Measurements from ENCODE around the gene PLXNC1. TPM values are rescaled to one million over a fixed set of nuclear protein-coding genes. Genes with fewer than 3 reads are reported as not detected.

PLXNC1 gene
- total and polyA plus RNA-seq, 8 donors = 7.3 to 55.9 (median 11.1) TPM

- ATAC-seq (peak; percentile 43), DNase-seq (no peak)
- Histone ChIP-seq H3K36me3 (no peaks in the 10 kb centered on the region), H3K9me3 (no peaks in the 10 kb centered on the region), H3K27me3 (no peaks in the 10 kb centered on the region), H3K4me1 (peaks cover 0 to 7% of the 10 kb centered on the region in 2 donors), H3K27ac (no peak overlapping the region), H3K4me3 (no peak overlapping the region)
- intact Hi-C loops (cut with DNase I) = loop anchor here in 1 of 2 donors (10.0 kb wide), 1 partner anchor 604 kb away; no protein-coding TSS in a partner anchor
- no peak for TF ChIP-seq CTCF (IDR thresholded peaks at IDR 0.05)
These were observed 39.2 kb upstream of the PLXNC1 start for GRCh38 chr12:94109160-94109559.

- Histone ChIP-seq H3K36me3 (no peaks in the 10 kb centered on the region), H3K27me3 (no peaks in the 10 kb centered on the region), H3K4me1 (peaks cover 0 to 7% of the 10 kb centered on the region in 2 donors), H3K4me3 (no peak overlapping the region), H3K27ac (no peak overlapping the region), H3K9me3 (no peaks in the 10 kb centered on the region)
- no peak for DNase-seq
- no peak for TF ChIP-seq CTCF (IDR thresholded peaks at IDR 0.05)
- ATAC-seq = no peak
- intact Hi-C loops (cut with DNase I) = no loop called here
These were observed 38.1 kb upstream of the PLXNC1 start for GRCh38 chr12:94110258-94110657.

- Histone ChIP-seq H3K27ac (no peak overlapping the region), H3K9me3 (no peaks in the 10 kb centered on the region), H3K36me3 (no peaks in the 10 kb centered on the region), H3K4me3 (no peak overlapping the region), H3K4me1 (peaks cover 0 to 7% of the 10 kb centered on the region in 2 donors), H3K27me3 (no peaks in the 10 kb centered on the region)
- no peak for TF ChIP-seq CTCF (IDR thresholded peaks at IDR 0.05)
- DNase-seq = no peak
- intact Hi-C loops (cut with DNase I) = no loop called here
- ATAC-seq = no peak
These were observed 37.1 kb upstream of the PLXNC1 start for GRCh38 chr12:94111302-94111701.

- intact Hi-C loops (cut with DNase I) = no loop called here
- no peak for TF ChIP-seq CTCF (IDR thresholded peaks at IDR 0.05)
- ATAC-seq (peak; percentile 69), DNase-seq (no peak)
- Histone ChIP-seq H3K4me3 (no peak overlapping the region), H3K27me3 (no peaks in the 10 kb centered on the region), H3K36me3 (no peaks in the 10 kb centered on the region), H3K27ac (no peak overlapping the region), H3K9me3 (no peaks in the 10 kb centered on the region), H3K4me1 (peaks cover 0 to 7% of the 10 kb centered on the region in 2 donors)
These were observed 36.3 kb upstream of the PLXNC1 start for GRCh38 chr12:94112121-94112520.

GRCh38 chr12:94114166-94114565, 34.2 kb upstream of the PLXNC1 start:
- DNase-seq (no peak), ATAC-seq (no peak)
- Histone ChIP-seq H3K27ac (no peak overlapping the region), H3K27me3 (no peaks in the 10 kb centered on the region), H3K36me3 (no peaks in the 10 kb centered on the region), H3K4me1 (peaks cover 0 to 7% of the 10 kb centered on the region in 2 donors), H3K9me3 (no peaks in the 10 kb centered on the region), H3K4me3 (no peak overlapping the region)
- TF ChIP-seq CTCF (IDR thresholded peaks at IDR 0.05) = no peak
- intact Hi-C loops (cut with DNase I) = no loop called here
